CD4-positive, alpha-beta memory T cell (primary cell): Measurements from ENCODE around the gene VEPH1. TPM values are rescaled to one million over a fixed set of nuclear protein-coding genes. Genes with fewer than 3 reads are reported as not detected.

Source experiments
- CTCF ChIA-PET: fragments of 350-600 bp; sonication (Branson Sonifier 250); formaldehyde crosslinking; loops from one replicate; lab custom pipeline; 2021; ENCODE audit warnings: inconsistent platforms; ENCODE audit not compliant: partially characterized antibody; lab: Charles Lee
- POLR2A ChIA-PET: fragments of 350-600 bp; sonication (Branson Sonifier 250); formaldehyde crosslinking; loops from one replicate; lab custom pipeline; 2021; ENCODE audit not compliant: partially characterized antibody; lab: Charles Lee
- DNase-seq, 5 donors: peaks; one replicate each; pipeline versions ENCODE4 v3.0.0 to v3.0.0-alpha.2; 2020 to 2022; ENCODE audit warnings: mixed read lengths in 1 of 5
- H3K27ac ChIP-seq: one replicate; pipeline ENCODE4 v1.7.0; 2013; ENCODE audit warnings: low read depth, low read length
- H3K27me3 ChIP-seq: 2 replicates; pipeline ENCODE4 v1.7.0; 2013; ENCODE audit warnings: mild to moderate bottlenecking, low read length, moderate library complexity; ENCODE audit not compliant: insufficient read depth
- H3K36me3 ChIP-seq: 2 replicates; pipeline ENCODE4 v1.7.0; 2013; ENCODE audit warnings: mild to moderate bottlenecking, low read length, moderate library complexity; ENCODE audit not compliant: insufficient read depth
- H3K4me1 ChIP-seq: 2 replicates; pipeline ENCODE4 v1.7.0; 2013; ENCODE audit warnings: mild to moderate bottlenecking, low read length, moderate library complexity; ENCODE audit not compliant: insufficient read depth
- H3K4me3 ChIP-seq, 2 donors: one replicate each; pipeline ENCODE4 v1.7.0; 2013; ENCODE audit warnings: low read length in 2 of 2, mild to moderate bottlenecking in 1 of 2
- H3K9me3 ChIP-seq, 2 donors: one replicate each; pipeline ENCODE4 v1.7.0; 2013; ENCODE audit warnings: low read length in 2 of 2, control low read depth in 1 of 2; ENCODE audit not compliant: control insufficient read depth in 1 of 2
- H3K27ac Mint-ChIP-seq, 7 donors: one replicate each; pipeline ENCODE4 v1.8.0; 2020 to 2021; ENCODE audit warnings: mixed read lengths in 7 of 7, mild to moderate bottlenecking in 6 of 7, inconsistent platforms in 3 of 7, moderate library complexity in 3 of 7
- H3K27me3 Mint-ChIP-seq, 2 donors: one replicate each; pipeline ENCODE4 v1.8.0; 2020 to 2021; ENCODE audit warnings: mixed read lengths in 2 of 2
- H3K36me3 Mint-ChIP-seq, 2 donors: one replicate each; pipeline ENCODE4 v1.8.0; 2020 to 2021; ENCODE audit warnings: mixed read lengths in 2 of 2, inconsistent platforms in 1 of 2, mild to moderate bottlenecking in 1 of 2
- H3K4me1 Mint-ChIP-seq, 4 donors: one replicate each; pipeline ENCODE4 v1.8.0; 2020 to 2021; ENCODE audit warnings: mixed read lengths in 4 of 4, mild to moderate bottlenecking in 1 of 4
- H3K4me3 Mint-ChIP-seq, 8 donors: one replicate each; pipeline ENCODE4 v1.8.0; 2020 to 2021; ENCODE audit warnings: mixed read lengths in 8 of 8, mild to moderate bottlenecking in 7 of 8, moderate library complexity in 6 of 8, inconsistent platforms in 3 of 8
- H3K9me3 Mint-ChIP-seq, 8 donors: one replicate each; pipeline ENCODE4 v1.8.0; 2020 to 2021; ENCODE audit warnings: mixed read lengths in 8 of 8, mild to moderate bottlenecking in 5 of 8, inconsistent platforms in 3 of 8, moderate library complexity in 1 of 8
- intact Hi-C: fragments of 100-400 bp; cut with micrococcal nuclease; formaldehyde crosslinking; loops from one replicate; pipeline ENCODE4 v1.15.1; 2023
- polyA plus RNA-seq, 2 donors: library from polyadenylated mRNA; unstranded; fragments of 300-500 nt; fragmentation: Illumina TruSeq; gene quantifications; one replicate each; pipeline ENCODE4 v1.2.3, GENCODE V29; 2021
- total RNA-seq, 2 experiments: library from RNA; stranded (reverse); gene quantifications; one replicate each; pipeline ENCODE4 v1.2.3, GENCODE V29; 2021

The VEPH1 gene
- total and polyA plus RNA-seq, 4 experiments from 2014 or later = not detected

GRCh38 chr3:157305392-157305791 is 197.8 kb downstream of the VEPH1 start:
- Mint-ChIP-seq H3K4me1 (no peaks in the 10 kb centered on the region), H3K27me3 (no peaks in the 10 kb centered on the region), H3K9me3 (no peaks in the 10 kb centered on the region), H3K4me3 (no peak overlapping the region), H3K36me3 (no peaks in the 10 kb centered on the region), H3K27ac (no peak overlapping the region)
- no peak for DNase-seq
- CTCF ChIA-PET = no interaction called here
- Histone ChIP-seq H3K4me1 (no peaks in the 10 kb centered on the region), H3K9me3 (no peaks in the 10 kb centered on the region), H3K27ac (no peak overlapping the region), H3K36me3 (no peaks in the 10 kb centered on the region), H3K4me3 (no peak overlapping the region), H3K27me3 (no peaks in the 10 kb centered on the region)
- POLR2A ChIA-PET = no interaction called here
- intact Hi-C loops = no loop called here

- ChIA-PET POLR2A (no interaction called here), CTCF (no interaction called here)
- Histone ChIP-seq H3K36me3 (no peaks in the 10 kb centered on the region), H3K27me3 (no peaks in the 10 kb centered on the region), H3K9me3 (no peaks in the 10 kb centered on the region), H3K27ac (no peak overlapping the region), H3K4me1 (no peaks in the 10 kb centered on the region), H3K4me3 (no peak overlapping the region)
- no peak for DNase-seq
- H3K4me1 Mint-ChIP-seq = no peaks in the 10 kb centered on the region
- H3K4me3 Mint-ChIP-seq = no peak overlapping the region
- intact Hi-C loops = no loop called here
- no peaks in the 10 kb centered on the region for H3K9me3 Mint-ChIP-seq
- no peak overlapping the region for H3K27ac Mint-ChIP-seq
- no peaks in the 10 kb centered on the region for H3K36me3 Mint-ChIP-seq
- no peaks in the 10 kb centered on the region for H3K27me3 Mint-ChIP-seq
These were observed 201.5 kb downstream of the VEPH1 start for GRCh38 chr3:157301755-157302154.

GRCh38 chr3:157300981-157301663 is 202.1 kb downstream of the VEPH1 start:
- H3K27me3 Mint-ChIP-seq = no peaks in the 10 kb centered on the region
- no peaks in the 10 kb centered on the region for H3K36me3 Mint-ChIP-seq
- Histone ChIP-seq H3K27ac (no peak overlapping the region), H3K9me3 (no peaks in the 10 kb centered on the region), H3K4me3 (no peak overlapping the region), H3K27me3 (no peaks in the 10 kb centered on the region), H3K4me1 (no peaks in the 10 kb centered on the region), H3K36me3 (no peaks in the 10 kb centered on the region)
- no peak overlapping the region for H3K27ac Mint-ChIP-seq
- ChIA-PET POLR2A (no interaction called here), CTCF (no interaction called here)
- no peaks in the 10 kb centered on the region for H3K4me1 Mint-ChIP-seq
- no peak for DNase-seq
- no peak overlapping the region for H3K4me3 Mint-ChIP-seq
- H3K9me3 Mint-ChIP-seq = no peaks in the 10 kb centered on the region
- intact Hi-C loops = no loop called here

GRCh38 chr3:157300094-157300493 is 203.1 kb downstream of the VEPH1 start:
- H3K9me3 ChIP-seq = no peaks in the 10 kb centered on the region
- H3K27ac ChIP-seq = no peak overlapping the region
- no peaks in the 10 kb centered on the region for H3K36me3 ChIP-seq
- DNase-seq = no peak
- H3K27me3 Mint-ChIP-seq = no peaks in the 10 kb centered on the region
- intact Hi-C loops = no loop called here
- no peak overlapping the region for H3K4me3 Mint-ChIP-seq
- H3K4me1 ChIP-seq = no peaks in the 10 kb centered on the region
- H3K36me3 Mint-ChIP-seq = no peaks in the 10 kb centered on the region
- POLR2A ChIA-PET = no interaction called here
- CTCF ChIA-PET = no interaction called here
- H3K4me3 ChIP-seq = no peak overlapping the region
- no peak overlapping the region for H3K27ac Mint-ChIP-seq
- no peaks in the 10 kb centered on the region for H3K4me1 Mint-ChIP-seq
- H3K9me3 Mint-ChIP-seq = no peaks in the 10 kb centered on the region
- H3K27me3 ChIP-seq = no peaks in the 10 kb centered on the region

- CTCF ChIA-PET = no interaction called here
- intact Hi-C loops = no loop called here
- no peaks in the 10 kb centered on the region for H3K9me3 ChIP-seq
- H3K4me1 Mint-ChIP-seq = no peaks in the 10 kb centered on the region
- no peaks in the 10 kb centered on the region for H3K4me1 ChIP-seq
- no peak overlapping the region for H3K27ac Mint-ChIP-seq
- no peak for DNase-seq
- H3K4me3 Mint-ChIP-seq = no peak overlapping the region
- H3K27ac ChIP-seq = no peak overlapping the region
- no peaks in the 10 kb centered on the region for H3K9me3 Mint-ChIP-seq
- POLR2A ChIA-PET = no interaction called here
- H3K27me3 ChIP-seq = no peaks in the 10 kb centered on the region
- no peaks in the 10 kb centered on the region for H3K36me3 Mint-ChIP-seq
- H3K36me3 ChIP-seq = no peaks in the 10 kb centered on the region
- no peaks in the 10 kb centered on the region for H3K27me3 Mint-ChIP-seq
- no peak overlapping the region for H3K4me3 ChIP-seq
These were observed 205.8 kb downstream of the VEPH1 start for GRCh38 chr3:157297328-157297915.

GRCh38 chr3:157294953-157295352 is 208.3 kb downstream of the VEPH1 start:
- Mint-ChIP-seq H3K4me3 (no peak overlapping the region), H3K4me1 (no peaks in the 10 kb centered on the region), H3K27me3 (no peaks in the 10 kb centered on the region), H3K9me3 (no peaks in the 10 kb centered on the region), H3K27ac (no peak overlapping the region), H3K36me3 (no peaks in the 10 kb centered on the region)
- Histone ChIP-seq H3K4me3 (no peak overlapping the region), H3K9me3 (no peaks in the 10 kb centered on the region), H3K27me3 (no peaks in the 10 kb centered on the region), H3K4me1 (no peaks in the 10 kb centered on the region), H3K36me3 (no peaks in the 10 kb centered on the region), H3K27ac (no peak overlapping the region)
- POLR2A ChIA-PET = no interaction called here
- CTCF ChIA-PET = no interaction called here
- no peak for DNase-seq
- intact Hi-C loops = no loop called here

- CTCF ChIA-PET = no interaction called here
- no peaks in the 10 kb centered on the region for H3K9me3 ChIP-seq
- no peaks in the 10 kb centered on the region for H3K27me3 ChIP-seq
- Mint-ChIP-seq H3K4me1 (no peaks in the 10 kb centered on the region), H3K9me3 (no peaks in the 10 kb centered on the region), H3K4me3 (no peak overlapping the region), H3K27me3 (no peaks in the 10 kb centered on the region), H3K27ac (no peak overlapping the region), H3K36me3 (no peaks in the 10 kb centered on the region)
- H3K4me3 ChIP-seq = no peak overlapping the region
- no peak for DNase-seq
- no peak overlapping the region for H3K27ac ChIP-seq
- intact Hi-C loops = no loop called here
- no peaks in the 10 kb centered on the region for H3K4me1 ChIP-seq
- H3K36me3 ChIP-seq = no peaks in the 10 kb centered on the region
- POLR2A ChIA-PET = no interaction called here
These were observed 208.7 kb downstream of the VEPH1 start for GRCh38 chr3:157294491-157294890.
